ENCODE results near the gene PEX10. TPM values are rescaled to one million over a fixed set of nuclear protein-coding genes. Genes with fewer than 3 reads are reported as not detected.

Gene PEX10
- total RNA-seq, 2 donors from 2014 or later: 7.3 to 8.3 TPM

GRCh38 chr1:2382621-2383361, 29.6 kb downstream of the PEX10 start:
- DNase-seq (no peak), ATAC-seq (no peak)
- Mint-ChIP-seq H3K27ac (no peak overlapping the region), H3K27me3 (no peaks in the 10 kb centered on the region), H3K36me3 (ENCODE audit: low read depth) (no peaks in the 10 kb centered on the region), H3K4me3 (no peak overlapping the region), H3K4me1 (no peaks in the 10 kb centered on the region)
- no peaks in the 10 kb centered on the region for H3K9me3 ChIP-seq (ENCODE audit: control insufficient read depth, low read length, poor library complexity, severe bottlenecking)

GRCh38 chr1:2381741-2382620, 30.4 kb downstream of the PEX10 start:
- H3K9me3 ChIP-seq (ENCODE audit: control insufficient read depth, low read length, poor library complexity, severe bottlenecking): no peaks in the 10 kb centered on the region
- ATAC-seq: peak; percentile 96
- Mint-ChIP-seq H3K27ac (no peak overlapping the region), H3K27me3 (no peaks in the 10 kb centered on the region), H3K36me3 (ENCODE audit: low read depth) (no peaks in the 10 kb centered on the region), H3K4me3 (no peak overlapping the region), H3K4me1 (no peaks in the 10 kb centered on the region)
- peak; percentile 63 to 72 (median 72) for DNase-seq

DNA sequence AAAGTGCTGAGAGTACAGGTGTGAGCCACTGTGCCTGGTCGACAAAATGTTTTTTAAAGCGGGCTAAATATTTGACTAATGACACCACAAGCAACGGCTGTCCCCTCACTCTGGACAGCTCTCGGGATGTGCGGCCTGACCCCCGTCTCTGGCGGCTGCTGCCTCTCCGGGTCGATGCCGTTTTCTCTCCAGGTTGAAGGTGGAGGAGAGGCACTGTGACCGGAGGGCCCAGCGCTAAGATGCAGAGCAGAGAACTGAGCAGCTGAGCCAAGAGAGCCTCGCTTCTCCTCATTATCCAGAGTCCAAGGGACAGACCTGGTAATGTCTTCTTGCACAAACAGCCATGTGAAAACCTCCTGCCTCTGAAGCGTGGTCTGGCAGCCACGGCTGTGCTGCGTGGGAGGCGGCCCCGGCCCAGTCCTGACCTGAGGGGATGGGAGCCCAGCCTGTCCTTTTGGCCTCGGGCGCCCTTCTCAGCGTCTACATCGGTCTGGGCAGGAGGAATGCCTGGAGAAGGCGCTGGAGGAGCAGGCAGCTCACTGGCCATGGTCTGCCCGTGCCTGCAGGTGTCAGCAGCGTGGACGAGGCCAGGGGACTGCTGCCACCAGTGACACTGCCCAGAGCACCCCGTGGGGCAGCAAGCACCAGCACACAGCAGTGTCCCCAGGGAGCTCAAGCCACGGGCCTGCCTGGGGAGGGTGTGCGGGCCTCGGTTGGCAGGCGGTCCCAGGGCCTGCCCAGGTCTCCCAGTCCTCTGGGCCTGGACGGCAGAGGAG, 31.4 kb downstream of the PEX10 start:
- H3K9me3 ChIP-seq (ENCODE audit: control insufficient read depth, low read length, poor library complexity, severe bottlenecking): no peaks in the 10 kb centered on the region
- ATAC-seq (no peak), DNase-seq (no peak)
- Mint-ChIP-seq H3K27me3 (no peaks in the 10 kb centered on the region), H3K4me1 (no peaks in the 10 kb centered on the region), H3K36me3 (ENCODE audit: low read depth) (no peaks in the 10 kb centered on the region), H3K27ac (no peak overlapping the region), H3K4me3 (no peak overlapping the region)

DNA sequence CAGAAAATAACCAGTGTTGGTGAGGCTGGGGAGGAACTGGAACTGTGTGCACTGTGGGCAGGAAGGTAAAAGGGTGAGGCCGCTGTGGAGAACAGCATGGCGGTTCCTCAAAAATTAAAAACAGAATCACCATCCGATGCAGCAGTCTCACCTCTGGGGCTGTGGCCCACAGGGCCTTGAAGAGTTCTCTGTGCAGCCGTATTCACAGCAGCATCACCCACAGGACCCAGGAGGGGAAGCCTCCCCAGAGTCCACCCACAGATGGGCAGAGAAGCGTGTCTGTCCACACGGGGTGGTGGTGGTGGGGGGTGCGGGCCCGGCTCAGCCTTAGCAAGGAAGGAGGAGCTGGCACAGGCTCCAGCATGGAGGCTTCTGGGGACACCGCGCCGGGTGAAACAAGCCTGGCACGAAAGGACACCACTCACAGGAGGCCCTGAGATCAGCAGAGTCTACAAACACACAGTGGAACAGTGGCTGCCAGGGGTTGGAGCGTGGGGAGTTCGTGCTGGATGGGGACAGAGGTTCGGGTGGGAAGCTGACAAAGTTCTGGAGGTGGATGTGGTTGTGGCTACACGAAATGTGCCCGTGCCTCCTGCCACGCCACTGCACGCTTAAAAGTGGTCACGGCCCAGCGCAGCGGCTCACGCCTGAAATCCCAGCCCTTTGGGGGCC, 32.5 kb downstream of the PEX10 start:
- Mint-ChIP-seq H3K4me1 (no peaks in the 10 kb centered on the region), H3K4me3 (no peak overlapping the region), H3K27me3 (no peaks in the 10 kb centered on the region), H3K27ac (no peak overlapping the region), H3K36me3 (ENCODE audit: low read depth) (no peaks in the 10 kb centered on the region)
- no peak for ATAC-seq
- no peak for DNase-seq
- no peaks in the 10 kb centered on the region for H3K9me3 ChIP-seq (ENCODE audit: control insufficient read depth, low read length, poor library complexity, severe bottlenecking)

DNA sequence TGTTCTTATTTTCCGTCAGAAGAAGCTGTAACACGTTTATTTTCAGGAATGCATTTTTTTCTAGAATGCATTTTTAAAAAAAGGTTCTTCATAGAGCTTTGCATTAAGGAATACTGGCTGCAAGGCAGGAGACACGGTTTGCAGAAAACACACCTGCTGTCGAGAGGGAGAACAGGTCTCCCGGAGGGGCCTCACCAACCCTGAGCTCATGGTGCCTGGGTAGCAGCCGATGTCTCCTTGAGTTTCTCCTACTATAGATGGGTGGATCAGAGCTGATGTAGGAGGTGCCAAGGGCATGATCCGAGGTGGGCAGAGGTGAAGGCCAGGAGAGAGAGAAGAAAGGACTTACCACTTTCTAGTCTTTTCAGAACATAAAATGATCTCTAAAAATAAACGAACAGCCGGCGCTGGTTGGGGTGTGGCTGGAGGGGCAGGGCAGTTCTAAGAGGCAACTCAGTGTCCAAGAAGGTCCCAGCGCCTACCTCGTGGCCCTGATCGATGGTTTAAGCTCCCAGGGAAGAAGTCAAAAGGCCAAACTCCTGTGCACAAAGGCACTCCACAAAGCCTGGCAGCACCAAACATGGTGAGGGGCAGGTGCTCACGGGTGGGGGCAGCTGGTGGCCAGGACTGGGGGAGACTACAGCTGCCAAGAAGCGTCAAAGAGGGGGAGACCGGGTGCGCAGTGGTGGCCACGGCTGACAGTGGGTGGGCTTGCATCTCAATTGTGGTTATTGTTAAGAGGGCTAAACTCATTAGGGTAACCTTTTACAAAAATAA, 33.2 kb downstream of the PEX10 start:
- no peaks in the 10 kb centered on the region for H3K36me3 Mint-ChIP-seq (ENCODE audit: low read depth)
- H3K9me3 ChIP-seq (ENCODE audit: control insufficient read depth, low read length, poor library complexity, severe bottlenecking): no peaks in the 10 kb centered on the region
- DNase-seq (no peak), ATAC-seq (no peak)
- H3K27me3 Mint-ChIP-seq: no peaks in the 10 kb centered on the region
- H3K27ac Mint-ChIP-seq: no peak overlapping the region
- no peak overlapping the region for H3K4me3 Mint-ChIP-seq
- no peaks in the 10 kb centered on the region for H3K4me1 Mint-ChIP-seq

DNA sequence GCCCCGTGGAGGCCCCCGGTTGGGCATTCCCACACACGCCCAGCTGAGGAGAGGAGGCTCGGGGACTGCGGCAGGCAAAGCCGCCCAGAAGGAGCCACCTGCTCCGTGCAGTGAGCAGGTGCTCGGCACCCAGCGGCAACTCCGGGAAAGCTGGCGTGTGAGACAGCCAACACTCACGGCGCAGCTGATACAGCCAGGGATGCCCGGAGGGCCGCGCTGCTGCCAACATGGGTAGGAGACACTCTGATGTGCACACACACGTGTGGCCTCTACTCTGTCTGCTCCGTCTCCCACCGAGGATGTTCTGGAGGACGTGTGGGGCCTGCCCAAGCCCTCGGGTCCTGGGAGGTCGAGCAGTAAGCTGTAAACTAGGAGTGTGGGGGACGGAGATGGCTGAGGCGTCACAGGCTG, 33.9 kb downstream of the PEX10 start:
- H3K27ac Mint-ChIP-seq: no peak overlapping the region

GRCh38 chr1:2377751-2378440, 34.5 kb downstream of the PEX10 start:
- H3K27me3 Mint-ChIP-seq: no peaks in the 10 kb centered on the region
- no peak overlapping the region for H3K4me3 Mint-ChIP-seq
- no peaks in the 10 kb centered on the region for H3K9me3 ChIP-seq (ENCODE audit: control insufficient read depth, low read length, poor library complexity, severe bottlenecking)
- ATAC-seq: no peak
- H3K4me1 Mint-ChIP-seq: no peaks in the 10 kb centered on the region
- no peaks in the 10 kb centered on the region for H3K36me3 Mint-ChIP-seq (ENCODE audit: low read depth)
- no peak for DNase-seq
- H3K27ac Mint-ChIP-seq: no peak overlapping the region

More for the DNA sequence above, 33.9 kb downstream of the PEX10 start:
- no peaks in the 10 kb centered on the region for H3K4me1 Mint-ChIP-seq
- H3K27me3 Mint-ChIP-seq: no peaks in the 10 kb centered on the region
- ATAC-seq (no peak), DNase-seq (no peak)
- no peaks in the 10 kb centered on the region for H3K36me3 Mint-ChIP-seq (ENCODE audit: low read depth)
- no peaks in the 10 kb centered on the region for H3K9me3 ChIP-seq (ENCODE audit: control insufficient read depth, low read length, poor library complexity, severe bottlenecking)
- H3K4me3 Mint-ChIP-seq: no peak overlapping the region

DNA sequence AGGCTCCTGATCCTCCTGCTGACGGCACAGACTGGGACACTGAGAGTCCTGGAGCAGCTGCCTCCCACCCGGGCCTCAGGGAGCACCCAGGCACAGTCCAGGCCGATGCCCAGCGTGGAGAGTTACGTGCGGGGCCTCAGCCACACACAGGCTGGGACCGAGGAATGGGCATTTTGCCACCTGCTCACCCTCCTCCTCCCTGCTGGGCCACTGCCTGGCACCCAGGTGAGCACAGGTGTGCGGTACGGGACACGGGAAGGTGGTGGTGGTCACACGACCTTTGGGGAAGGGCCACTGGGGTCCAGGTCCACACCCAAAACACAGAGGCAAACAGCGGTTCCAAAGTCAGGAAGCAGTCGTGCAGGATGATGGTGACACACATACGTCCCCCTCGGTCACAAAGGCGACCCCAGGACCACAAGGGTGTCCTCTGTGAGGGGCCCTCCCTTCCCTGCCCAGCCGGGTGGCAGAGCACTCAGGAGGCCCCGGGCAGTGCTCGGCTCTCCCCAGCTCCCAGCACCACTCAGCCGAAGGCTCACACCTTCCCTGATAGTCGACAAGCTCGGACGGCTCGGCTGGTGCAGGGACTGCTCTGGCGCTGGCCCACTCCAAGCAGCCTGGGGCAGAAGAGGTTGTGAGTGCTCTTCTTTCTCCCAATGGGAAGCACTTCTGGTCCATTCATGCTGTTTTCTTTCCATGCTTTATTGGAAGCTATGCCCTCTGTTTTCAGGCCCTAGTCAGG, 35.3 kb downstream of the PEX10 start:
- no peak overlapping the region for H3K27ac Mint-ChIP-seq
- ATAC-seq (no peak), DNase-seq (no peak)
- no peaks in the 10 kb centered on the region for H3K9me3 ChIP-seq (ENCODE audit: control insufficient read depth, low read length, poor library complexity, severe bottlenecking)
- no peak overlapping the region for H3K4me3 Mint-ChIP-seq
- no peaks in the 10 kb centered on the region for H3K4me1 Mint-ChIP-seq
- H3K36me3 Mint-ChIP-seq (ENCODE audit: low read depth): no peaks in the 10 kb centered on the region
- no peaks in the 10 kb centered on the region for H3K27me3 Mint-ChIP-seq

GRCh38 chr1:2376261-2376741, 36.1 kb downstream of the PEX10 start:
- H3K9me3 ChIP-seq (ENCODE audit: control insufficient read depth, low read length, poor library complexity, severe bottlenecking): no peaks in the 10 kb centered on the region
- Mint-ChIP-seq H3K27ac (no peak overlapping the region), H3K36me3 (ENCODE audit: low read depth) (no peaks in the 10 kb centered on the region), H3K4me1 (no peaks in the 10 kb centered on the region), H3K4me3 (no peak overlapping the region), H3K27me3 (no peaks in the 10 kb centered on the region)
- DNase-seq (peak in 1 of 3 donors; percentile 9), ATAC-seq (no peak)

DNA sequence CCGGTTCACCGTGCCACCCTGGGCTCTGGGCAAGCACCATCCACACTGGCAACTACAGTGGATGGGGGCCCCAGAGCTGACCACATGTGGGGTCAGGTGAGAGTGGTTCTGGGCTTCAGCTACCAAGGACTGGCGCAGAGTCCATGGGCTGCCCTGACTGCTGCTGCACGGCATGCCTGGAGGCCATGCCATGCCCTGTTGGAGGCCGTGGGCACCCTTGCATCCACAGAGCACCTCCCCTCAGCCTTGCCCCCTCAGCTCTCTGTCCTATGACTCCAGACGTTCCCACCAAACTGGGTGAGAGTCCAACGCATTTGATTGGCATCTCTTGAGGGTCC, 36.5 kb downstream of the PEX10 start:
- no peaks in the 10 kb centered on the region for H3K27me3 Mint-ChIP-seq
- H3K4me3 Mint-ChIP-seq: no peak overlapping the region
- DNase-seq (peak in 1 of 3 donors; percentile 3), ATAC-seq (no peak)
- H3K27ac Mint-ChIP-seq: no peak overlapping the region
- H3K9me3 ChIP-seq (ENCODE audit: control insufficient read depth, low read length, poor library complexity, severe bottlenecking): no peaks in the 10 kb centered on the region
- no peaks in the 10 kb centered on the region for H3K4me1 Mint-ChIP-seq
- no peaks in the 10 kb centered on the region for H3K36me3 Mint-ChIP-seq (ENCODE audit: low read depth)

DNA sequence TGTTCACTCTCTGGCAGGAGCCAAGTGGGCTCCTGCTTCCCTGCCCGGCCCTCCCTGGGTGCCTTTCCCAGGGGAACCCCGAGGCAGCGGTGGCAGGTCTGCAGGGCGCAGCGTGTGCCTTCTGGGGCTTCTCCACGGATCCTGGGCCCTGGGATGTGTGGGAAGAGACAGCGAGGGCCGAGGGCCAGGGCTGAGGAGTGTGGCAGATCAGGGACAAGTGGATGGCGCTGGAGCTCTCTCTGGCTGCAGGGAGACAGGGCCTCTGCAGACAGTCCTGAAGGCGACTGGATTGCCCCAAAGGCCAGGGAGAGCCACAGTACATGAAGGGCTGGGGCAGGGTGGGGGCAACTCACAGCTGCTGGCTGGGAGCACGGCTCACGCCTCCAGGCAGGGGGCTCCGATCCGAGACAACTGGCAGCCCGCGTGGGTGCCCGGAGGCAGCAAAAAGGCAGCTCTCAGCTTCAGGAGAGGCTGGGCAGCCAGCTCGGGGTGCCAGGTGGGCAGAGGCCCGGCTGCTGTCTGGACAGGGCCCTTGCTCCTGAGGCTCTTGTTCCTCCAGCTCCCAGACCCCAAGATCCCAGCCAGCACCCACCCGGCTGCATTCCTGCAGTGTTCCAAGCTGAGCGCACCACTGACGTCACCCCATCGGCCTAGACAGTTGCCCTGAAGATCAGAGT, 37.0 kb downstream of the PEX10 start:
- no peak overlapping the region for H3K4me3 Mint-ChIP-seq
- H3K36me3 Mint-ChIP-seq (ENCODE audit: low read depth): no peaks in the 10 kb centered on the region
- no peaks in the 10 kb centered on the region for H3K4me1 Mint-ChIP-seq
- H3K9me3 ChIP-seq (ENCODE audit: control insufficient read depth, low read length, poor library complexity, severe bottlenecking): no peaks in the 10 kb centered on the region
- H3K27ac Mint-ChIP-seq: no peak overlapping the region
- H3K27me3 Mint-ChIP-seq: no peaks in the 10 kb centered on the region
- peak in 1 of 3 donors; percentile 7 for DNase-seq
- no peak for ATAC-seq
